Measurements from ENCODE around the gene TPST2.
"Not testable (repeated sequence)": the region's sequence is repeated elsewhere in the genome, so short reads cannot be mapped to it uniquely, and the experiment has no call there.

The TPST2 gene

DNA sequence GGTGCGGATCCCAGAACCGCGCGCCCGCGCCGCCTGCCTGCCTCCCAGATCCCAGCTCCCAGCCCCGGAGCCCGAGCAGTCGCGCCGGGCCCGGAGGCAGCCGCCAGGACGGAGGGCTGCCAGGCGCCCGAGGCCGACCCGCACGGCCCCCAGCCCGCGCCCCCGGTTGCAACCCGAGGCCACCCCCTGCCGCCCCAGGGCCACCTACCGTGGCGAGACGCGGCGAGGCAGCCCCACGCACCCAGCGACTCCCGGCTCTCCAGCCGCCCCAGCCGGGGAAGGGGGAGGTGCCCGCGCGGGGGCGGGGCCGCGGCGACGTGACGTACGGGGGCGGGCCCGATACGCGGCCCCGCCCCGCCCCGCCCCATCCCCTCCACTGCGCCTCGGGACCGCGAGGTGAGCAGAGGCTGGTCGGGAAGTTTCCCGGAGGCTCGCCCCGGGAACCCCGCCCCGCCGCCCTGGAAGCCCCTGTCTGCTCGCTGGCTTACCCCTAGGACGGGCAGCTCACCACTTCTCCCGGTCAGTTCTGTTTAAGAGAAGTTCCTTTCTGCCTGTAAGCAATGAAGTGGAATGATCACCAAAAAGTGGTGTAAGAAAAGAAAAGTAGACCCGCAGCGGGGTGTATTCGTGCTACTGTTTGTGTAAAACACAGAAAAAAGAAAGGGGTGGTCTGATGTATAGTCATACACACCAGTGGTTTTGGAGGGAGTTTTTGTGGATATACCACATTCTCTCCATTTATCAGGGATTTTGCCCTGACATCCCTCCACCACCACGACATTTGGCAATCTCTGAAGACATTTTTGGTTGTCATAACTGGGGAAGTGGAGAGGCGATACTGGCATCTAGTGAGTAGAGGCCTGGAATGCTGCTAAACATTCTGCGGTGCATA lies at the start of gene TPST2:
Gene TPST2, minus strand, starts transcription at position 288 of the 892 bp plus-strand sequence. CDS start 48,502 bp downstream, outside the sequence.
- DNase-seq = peak; percentile 76

DNA sequence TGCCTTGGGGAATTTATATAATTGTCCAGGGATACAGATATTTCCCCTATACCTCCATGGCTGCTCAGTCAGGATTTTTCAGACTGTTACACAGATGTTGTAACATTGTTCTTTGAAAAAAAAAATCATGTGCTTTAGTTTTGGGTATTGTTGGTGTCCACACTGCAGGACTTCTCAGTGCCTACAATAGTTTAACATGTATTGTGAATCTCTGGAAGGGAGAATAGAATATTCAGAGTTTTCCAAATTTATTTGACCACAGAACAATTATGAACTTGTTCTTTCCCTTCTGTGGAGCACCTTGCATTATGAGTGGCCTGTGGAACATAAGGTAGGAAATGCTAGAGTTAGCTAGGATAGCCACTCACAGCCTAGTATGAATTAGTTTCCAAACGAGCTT lies 46.4 kb upstream of the TPST2 start:
- DNase-seq = no peak

GRCh38 chr22:26635117-26635516 lies 45.2 kb upstream of the TPST2 start:
- DNase-seq = no peak

- DNase-seq = no peak
These were observed 44.3 kb upstream of the TPST2 start for GRCh38 chr22:26634189-26634588.

- DNase-seq = peak; percentile 98
These were observed 42.7 kb upstream of the TPST2 start for GRCh38 chr22:26632422-26633155.

GRCh38 chr22:26631282-26631681 lies 41.4 kb upstream of the TPST2 start:
- no peak for DNase-seq

DNA sequence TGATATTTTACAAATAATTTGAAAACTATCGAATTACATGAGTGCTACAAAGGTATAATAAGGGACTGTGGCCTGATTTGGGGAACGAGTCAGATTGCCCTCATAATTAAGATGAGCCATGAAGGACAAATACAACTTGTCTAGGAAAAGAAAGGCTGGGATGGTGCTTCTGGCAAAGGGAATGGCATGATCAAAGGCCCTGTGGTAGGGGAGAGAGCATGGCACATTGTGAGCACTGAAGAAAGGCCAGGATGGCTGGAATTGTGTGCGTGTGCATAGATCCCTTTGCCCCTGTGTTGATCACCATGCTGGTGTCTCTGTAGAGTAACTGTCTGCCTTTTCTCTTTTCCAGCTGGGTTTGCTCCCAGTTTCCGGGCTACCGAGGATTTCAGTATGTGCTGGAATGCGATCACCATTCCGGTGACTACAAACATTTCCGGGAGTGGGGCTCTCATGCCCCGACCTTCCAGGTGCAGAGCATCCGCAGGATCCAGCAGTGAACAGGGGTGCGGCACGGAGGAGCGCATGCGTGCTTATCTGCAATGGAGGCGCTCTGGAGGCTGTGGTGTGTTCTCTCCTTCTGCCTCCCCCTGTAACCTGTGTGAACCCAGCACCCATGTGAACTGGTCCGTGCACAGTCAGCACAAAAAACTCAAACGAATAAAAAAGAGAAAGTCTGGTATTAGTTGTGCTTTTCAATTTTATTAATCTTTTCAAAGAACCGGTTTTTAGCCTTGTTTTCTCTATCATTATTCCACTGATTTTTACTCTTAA lies 40.2 kb upstream of the TPST2 start:
- no peak for DNase-seq

DNA sequence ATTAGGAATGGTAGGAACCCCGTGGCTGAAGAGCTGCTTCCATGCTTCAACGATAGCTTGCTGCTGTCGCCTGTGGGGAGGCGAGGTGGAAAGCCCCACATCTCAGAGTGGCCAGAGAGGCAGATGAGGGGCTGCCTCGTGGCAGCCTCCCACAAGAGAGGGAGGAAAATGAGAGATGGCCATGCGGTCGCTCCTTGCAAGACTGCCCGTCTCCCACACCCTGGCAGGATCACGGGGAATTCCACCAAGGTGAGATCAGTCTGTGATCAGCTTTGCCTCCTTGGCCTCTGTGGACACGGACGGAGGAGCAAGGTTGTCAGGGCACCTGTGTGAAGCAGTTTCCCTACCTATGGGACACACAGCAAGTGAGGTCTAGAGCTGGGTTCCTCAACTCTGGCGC lies 34.9 kb upstream of the TPST2 start:
- no peak for DNase-seq

DNA sequence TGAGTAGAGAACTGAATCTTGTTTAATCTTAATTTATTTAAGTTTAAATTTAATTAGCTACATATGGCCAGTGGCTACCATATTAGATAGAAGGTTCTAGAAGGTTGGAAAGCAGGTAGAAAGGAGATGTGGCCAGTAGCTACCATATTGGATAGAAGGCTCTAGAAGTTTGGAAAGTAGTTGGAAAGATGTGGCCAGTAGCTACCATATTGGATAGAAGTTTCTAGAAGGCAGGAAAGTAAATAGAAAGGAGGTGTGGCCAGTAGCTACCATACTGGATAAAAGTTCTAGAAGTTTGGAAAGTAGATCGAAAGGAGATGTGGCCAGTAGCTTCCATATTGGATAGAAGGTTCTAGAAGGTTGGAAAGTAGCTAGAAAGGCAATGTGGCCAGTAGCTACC lies 34.1 kb upstream of the TPST2 start:
- DNase-seq = no peak

DNA sequence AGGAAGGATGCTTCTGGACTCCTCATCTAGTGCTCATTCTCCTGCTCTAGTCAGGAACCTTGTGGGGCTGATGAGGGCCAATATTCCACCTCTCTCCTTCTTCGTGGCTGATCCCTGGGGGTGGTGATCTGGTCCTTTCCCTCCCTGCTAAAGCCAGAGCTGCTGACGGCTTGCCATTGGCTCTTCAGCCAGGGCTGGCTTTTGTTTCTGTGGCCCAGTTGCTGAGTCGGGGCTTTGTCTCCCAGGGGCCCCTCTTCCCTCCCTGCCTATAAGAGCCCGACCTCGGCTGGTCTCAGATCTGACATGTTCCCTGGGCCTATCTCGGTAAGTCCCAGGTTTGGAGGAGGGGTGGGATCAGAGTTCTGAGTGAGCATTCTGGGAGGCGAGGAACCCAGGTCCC lies 31.7 kb upstream of the TPST2 start, which contains the start of gene CRYBA4:
Gene CRYBA4, plus strand, starts transcription at position 301 of the 400 bp plus-strand sequence. CDS start 634 bp downstream, outside the sequence.
- DNase-seq = no peak

DNA sequence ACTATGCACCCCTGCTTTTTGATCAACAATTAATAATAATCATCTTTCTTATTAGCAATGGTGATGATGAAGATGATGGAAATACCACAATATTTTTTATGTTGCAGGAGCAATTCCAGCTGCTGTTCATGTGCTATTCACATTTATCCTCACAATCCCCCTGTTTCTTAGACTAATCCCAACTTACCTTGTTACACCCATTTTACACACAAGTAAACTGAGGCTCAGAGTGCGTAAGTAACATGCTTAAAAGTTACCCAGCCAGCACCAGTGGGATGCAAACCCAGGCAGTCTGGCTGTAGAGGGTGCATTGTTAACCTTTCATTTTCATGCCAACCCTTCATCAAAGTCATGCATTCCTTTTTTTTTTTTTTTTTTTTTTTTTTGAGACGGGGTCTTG lies 30.3 kb upstream of the TPST2 start:
- DNase-seq = no peak

GRCh38 chr22:26619510-26619909 lies 29.6 kb upstream of the TPST2 start:
- peak; percentile 83 for DNase-seq

- peak; percentile 63 for DNase-seq
These were observed 28.5 kb upstream of the TPST2 start for GRCh38 chr22:26618455-26618854.

GRCh38 chr22:26617271-26618199 lies 27.6 kb upstream of the TPST2 start, which contains the start of gene CRYBB1:
Gene CRYBB1 (minus strand): TSS chr22:26618027. CDS start chr22:26616319, 1,708 bp downstream.
- peak; percentile 76 for DNase-seq

GRCh38 chr22:26616650-26617049 lies 26.7 kb upstream of the TPST2 start:
- no peak for DNase-seq

DNA sequence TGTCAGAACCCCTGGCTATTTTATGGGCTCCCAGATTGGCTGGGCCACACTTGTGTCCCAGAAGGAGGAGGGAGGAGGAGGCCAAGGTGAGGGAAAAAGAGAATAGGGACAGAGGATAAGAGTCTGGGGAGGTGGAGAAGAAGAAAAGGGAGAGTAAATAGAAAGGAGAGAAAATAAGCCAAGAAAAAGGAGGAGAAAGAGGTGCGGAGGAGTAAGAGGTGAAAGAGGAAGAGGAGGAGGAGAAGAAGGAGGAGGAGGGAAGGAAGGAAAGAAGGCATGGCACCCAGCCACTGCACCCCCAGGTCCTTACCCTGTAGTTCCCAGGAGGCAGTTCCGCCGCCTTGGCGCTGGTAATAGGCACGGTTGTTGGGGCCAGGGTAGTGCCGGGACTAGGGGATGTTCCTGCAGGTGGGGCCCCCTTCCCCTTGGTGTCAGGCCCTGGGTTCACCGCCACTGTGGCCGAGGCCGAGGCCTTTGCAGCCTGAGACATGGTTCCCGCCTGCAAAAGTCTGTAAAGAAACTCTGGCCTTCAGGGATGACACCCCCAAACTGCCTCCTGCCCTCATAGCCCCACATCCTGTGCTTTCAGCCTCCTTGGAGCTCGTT lies 26.0 kb upstream of the TPST2 start:
- no peak for DNase-seq

GRCh38 chr22:26615149-26615548 lies 25.2 kb upstream of the TPST2 start:
- DNase-seq = no peak

- no peak for DNase-seq
These were observed 24.4 kb upstream of the TPST2 start for GRCh38 chr22:26614322-26614721.

DNA sequence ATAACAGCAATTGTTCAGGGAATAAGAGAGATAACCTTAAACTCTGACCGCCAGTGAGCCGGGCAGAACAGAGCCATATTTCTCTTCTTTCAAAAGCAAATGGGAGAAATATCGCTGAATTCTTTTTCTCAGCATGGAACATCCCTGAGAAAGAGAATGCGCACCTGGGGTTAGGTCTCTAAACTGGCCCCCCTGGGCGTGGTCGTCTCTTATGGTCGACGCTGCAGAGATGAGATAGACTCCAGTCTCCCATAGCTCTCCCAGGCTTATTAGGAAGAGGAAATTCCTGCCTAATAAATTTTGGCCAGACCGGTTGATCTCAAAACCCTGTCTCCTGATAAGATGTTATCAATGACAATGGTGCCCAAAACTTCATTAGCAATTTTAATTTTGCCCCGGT lies 23.8 kb upstream of the TPST2 start:
- DNase-seq = not testable (repeated sequence)

- DNase-seq = no peak
These were observed 22.7 kb upstream of the TPST2 start for GRCh38 chr22:26612652-26613051.

GRCh38 chr22:26610996-26611395 lies 21.1 kb upstream of the TPST2 start:
- DNase-seq = peak; percentile 47

All from hematopoietic multipotent progenitor cell treated with erythropoietin and hydrocortisone succinate and interleukin-3 and kit ligand, for 8 days (in vitro differentiated cells).